ENCODE results near the gene FIGNL1.

DNA sequence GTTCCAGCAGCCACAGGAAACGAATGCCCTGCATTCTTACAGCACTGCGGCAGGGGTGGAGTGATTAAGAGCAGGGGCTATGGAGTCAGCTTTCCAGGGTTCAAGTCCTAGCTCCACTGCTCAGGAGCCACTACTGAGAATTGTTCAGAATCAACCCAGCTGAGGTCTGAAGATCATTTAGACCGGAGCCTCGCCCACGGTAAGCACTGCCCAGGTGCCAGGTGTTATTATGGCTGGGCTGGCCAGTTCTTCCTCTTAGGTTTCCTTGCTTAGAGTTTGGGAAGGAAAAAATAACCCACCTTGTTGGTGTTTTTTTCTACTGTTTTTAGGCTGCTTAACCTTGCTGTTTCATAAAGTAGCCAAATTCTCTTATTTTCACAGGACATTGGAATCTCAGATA, 4.8 kb upstream of the FIGNL1 start:
- TF ChIP-seq, protein P1, sequence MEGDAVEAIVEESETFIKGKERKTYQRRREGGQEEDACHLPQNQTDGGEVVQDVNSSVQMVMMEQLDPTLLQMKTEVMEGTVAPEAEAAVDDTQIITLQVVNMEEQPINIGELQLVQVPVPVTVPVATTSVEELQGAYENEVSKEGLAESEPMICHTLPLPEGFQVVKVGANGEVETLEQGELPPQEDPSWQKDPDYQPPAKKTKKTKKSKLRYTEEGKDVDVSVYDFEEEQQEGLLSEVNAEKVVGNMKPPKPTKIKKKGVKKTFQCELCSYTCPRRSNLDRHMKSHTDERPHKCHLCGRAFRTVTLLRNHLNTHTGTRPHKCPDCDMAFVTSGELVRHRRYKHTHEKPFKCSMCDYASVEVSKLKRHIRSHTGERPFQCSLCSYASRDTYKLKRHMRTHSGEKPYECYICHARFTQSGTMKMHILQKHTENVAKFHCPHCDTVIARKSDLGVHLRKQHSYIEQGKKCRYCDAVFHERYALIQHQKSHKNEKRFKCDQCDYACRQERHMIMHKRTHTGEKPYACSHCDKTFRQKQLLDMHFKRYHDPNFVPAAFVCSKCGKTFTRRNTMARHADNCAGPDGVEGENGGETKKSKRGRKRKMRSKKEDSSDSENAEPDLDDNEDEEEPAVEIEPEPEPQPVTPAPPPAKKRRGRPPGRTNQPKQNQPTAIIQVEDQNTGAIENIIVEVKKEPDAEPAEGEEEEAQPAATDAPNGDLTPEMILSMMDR (IDR thresholded peaks at IDR 0.05) = no peak
- TF ChIP-seq, protein P2, sequence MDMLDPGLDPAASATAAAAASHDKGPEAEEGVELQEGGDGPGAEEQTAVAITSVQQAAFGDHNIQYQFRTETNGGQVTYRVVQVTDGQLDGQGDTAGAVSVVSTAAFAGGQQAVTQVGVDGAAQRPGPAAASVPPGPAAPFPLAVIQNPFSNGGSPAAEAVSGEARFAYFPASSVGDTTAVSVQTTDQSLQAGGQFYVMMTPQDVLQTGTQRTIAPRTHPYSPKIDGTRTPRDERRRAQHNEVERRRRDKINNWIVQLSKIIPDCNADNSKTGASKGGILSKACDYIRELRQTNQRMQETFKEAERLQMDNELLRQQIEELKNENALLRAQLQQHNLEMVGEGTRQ (CRISPR knock-in tag; IDR thresholded peaks at IDR 0.05) = no peak
- no peak for TF ChIP-seq ETV6 (CRISPR knock-in tag; IDR thresholded peaks at IDR 0.05)
- TF ChIP-seq NR2C2 (CRISPR knock-in tag; IDR thresholded peaks at IDR 0.05) = no peak
- no peak for TF ChIP-seq KAT7 (CRISPR knock-in tag; IDR thresholded peaks at IDR 0.05; ENCODE audit: borderline replicate concordance)
- TF ChIP-seq, protein P3, sequence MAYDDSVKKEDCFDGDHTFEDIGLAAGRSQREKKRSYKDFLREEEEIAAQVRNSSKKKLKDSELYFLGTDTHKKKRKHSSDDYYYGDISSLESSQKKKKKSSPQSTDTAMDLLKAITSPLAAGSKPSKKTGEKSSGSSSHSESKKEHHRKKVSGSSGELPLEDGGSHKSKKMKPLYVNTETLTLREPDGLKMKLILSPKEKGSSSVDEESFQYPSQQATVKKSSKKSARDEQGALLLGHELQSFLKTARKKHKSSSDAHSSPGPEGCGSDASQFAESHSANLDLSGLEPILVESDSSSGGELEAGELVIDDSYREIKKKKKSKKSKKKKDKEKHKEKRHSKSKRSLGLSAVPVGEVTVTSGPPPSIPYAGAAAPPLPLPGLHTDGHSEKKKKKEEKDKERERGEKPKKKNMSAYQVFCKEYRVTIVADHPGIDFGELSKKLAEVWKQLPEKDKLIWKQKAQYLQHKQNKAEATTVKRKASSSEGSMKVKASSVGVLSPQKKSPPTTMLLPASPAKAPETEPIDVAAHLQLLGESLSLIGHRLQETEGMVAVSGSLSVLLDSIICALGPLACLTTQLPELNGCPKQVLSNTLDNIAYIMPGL (CRISPR knock-in tag; IDR thresholded peaks at IDR 0.05) = no peak
- TF ChIP-seq, protein P4, sequence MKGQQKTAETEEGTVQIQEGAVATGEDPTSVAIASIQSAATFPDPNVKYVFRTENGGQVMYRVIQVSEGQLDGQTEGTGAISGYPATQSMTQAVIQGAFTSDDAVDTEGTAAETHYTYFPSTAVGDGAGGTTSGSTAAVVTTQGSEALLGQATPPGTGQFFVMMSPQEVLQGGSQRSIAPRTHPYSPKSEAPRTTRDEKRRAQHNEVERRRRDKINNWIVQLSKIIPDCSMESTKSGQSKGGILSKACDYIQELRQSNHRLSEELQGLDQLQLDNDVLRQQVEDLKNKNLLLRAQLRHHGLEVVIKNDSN (CRISPR knock-in tag; IDR thresholded peaks at IDR 0.05) = no peak
- no peak for TF ChIP-seq CREB1 (CRISPR knock-in tag; IDR thresholded peaks at IDR 0.05)
- TF ChIP-seq NR1H2 (CRISPR knock-in tag; IDR thresholded peaks at IDR 0.05) = no peak
- TF ChIP-seq JAZF1 (CRISPR knock-in tag; IDR thresholded peaks at IDR 0.05) = no peak
- TF ChIP-seq NFATC4 (CRISPR knock-in tag; IDR thresholded peaks at IDR 0.05) = no peak
- TF ChIP-seq, protein P5, sequence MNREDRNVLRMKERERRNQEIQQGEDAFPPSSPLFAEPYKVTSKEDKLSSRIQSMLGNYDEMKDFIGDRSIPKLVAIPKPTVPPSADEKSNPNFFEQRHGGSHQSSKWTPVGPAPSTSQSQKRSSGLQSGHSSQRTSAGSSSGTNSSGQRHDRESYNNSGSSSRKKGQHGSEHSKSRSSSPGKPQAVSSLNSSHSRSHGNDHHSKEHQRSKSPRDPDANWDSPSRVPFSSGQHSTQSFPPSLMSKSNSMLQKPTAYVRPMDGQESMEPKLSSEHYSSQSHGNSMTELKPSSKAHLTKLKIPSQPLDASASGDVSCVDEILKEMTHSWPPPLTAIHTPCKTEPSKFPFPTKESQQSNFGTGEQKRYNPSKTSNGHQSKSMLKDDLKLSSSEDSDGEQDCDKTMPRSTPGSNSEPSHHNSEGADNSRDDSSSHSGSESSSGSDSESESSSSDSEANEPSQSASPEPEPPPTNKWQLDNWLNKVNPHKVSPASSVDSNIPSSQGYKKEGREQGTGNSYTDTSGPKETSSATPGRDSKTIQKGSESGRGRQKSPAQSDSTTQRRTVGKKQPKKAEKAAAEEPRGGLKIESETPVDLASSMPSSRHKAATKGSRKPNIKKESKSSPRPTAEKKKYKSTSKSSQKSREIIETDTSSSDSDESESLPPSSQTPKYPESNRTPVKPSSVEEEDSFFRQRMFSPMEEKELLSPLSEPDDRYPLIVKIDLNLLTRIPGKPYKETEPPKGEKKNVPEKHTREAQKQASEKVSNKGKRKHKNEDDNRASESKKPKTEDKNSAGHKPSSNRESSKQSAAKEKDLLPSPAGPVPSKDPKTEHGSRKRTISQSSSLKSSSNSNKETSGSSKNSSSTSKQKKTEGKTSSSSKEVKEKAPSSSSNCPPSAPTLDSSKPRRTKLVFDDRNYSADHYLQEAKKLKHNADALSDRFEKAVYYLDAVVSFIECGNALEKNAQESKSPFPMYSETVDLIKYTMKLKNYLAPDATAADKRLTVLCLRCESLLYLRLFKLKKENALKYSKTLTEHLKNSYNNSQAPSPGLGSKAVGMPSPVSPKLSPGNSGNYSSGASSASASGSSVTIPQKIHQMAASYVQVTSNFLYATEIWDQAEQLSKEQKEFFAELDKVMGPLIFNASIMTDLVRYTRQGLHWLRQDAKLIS (CRISPR knock-in tag; IDR thresholded peaks at IDR 0.05; ENCODE audit: borderline replicate concordance) = no peak

All from WTC11 (cell line).